LNCaP clone FGC (cell line): ENCODE measurements around the gene SORCS2.
A peak's percentile ranks its signal among the peaks of the same experiment; 100 is the strongest.

Source experiments
- DNase-seq: peaks from one replicate; pipeline ENCODE4 v3.0.0-alpha.2; 2011; ENCODE audit warnings: low read depth
- H3K4me3 ChIP-seq: 2 replicates; pipeline ENCODE4 v1.5.1; 2011; ENCODE audit warnings: mild to moderate bottlenecking, low read depth, low read length, control low read depth
- TF ChIP-seq, protein P1 (sequence below): IDR thresholded peaks from 2 replicates; pipeline ENCODE4 v1.5.1; 2012; ENCODE audit warnings: mild to moderate bottlenecking; ENCODE audit not compliant: control insufficient read depth, insufficient read depth; ENCODE audit errors: extremely low read depth

The SORCS2 gene

GRCh38 chr4:7331682-7332000 lies 139.3 kb downstream of the SORCS2 start:
- H3K4me3 ChIP-seq: no peak overlapping the region
- DNase-seq: no peak
- TF ChIP-seq, protein P1, sequence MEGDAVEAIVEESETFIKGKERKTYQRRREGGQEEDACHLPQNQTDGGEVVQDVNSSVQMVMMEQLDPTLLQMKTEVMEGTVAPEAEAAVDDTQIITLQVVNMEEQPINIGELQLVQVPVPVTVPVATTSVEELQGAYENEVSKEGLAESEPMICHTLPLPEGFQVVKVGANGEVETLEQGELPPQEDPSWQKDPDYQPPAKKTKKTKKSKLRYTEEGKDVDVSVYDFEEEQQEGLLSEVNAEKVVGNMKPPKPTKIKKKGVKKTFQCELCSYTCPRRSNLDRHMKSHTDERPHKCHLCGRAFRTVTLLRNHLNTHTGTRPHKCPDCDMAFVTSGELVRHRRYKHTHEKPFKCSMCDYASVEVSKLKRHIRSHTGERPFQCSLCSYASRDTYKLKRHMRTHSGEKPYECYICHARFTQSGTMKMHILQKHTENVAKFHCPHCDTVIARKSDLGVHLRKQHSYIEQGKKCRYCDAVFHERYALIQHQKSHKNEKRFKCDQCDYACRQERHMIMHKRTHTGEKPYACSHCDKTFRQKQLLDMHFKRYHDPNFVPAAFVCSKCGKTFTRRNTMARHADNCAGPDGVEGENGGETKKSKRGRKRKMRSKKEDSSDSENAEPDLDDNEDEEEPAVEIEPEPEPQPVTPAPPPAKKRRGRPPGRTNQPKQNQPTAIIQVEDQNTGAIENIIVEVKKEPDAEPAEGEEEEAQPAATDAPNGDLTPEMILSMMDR: no peak

- no peak for DNase-seq
- TF ChIP-seq, protein P1: no peak
Observed at GRCh38 chr4:7332216-7333023, 140.1 kb downstream of the SORCS2 start.

GRCh38 chr4:7333024-7333780 lies 140.9 kb downstream of the SORCS2 start:
- no peak for DNase-seq
- TF ChIP-seq, protein P1: no peak
- H3K4me3 ChIP-seq: no peak overlapping the region

More at GRCh38 chr4:7332216-7333023, 140.1 kb downstream of the SORCS2 start:
- H3K4me3 ChIP-seq: no peak overlapping the region

GRCh38 chr4:7333801-7334421 lies 141.6 kb downstream of the SORCS2 start:
- TF ChIP-seq, protein P1: no peak
- H3K4me3 ChIP-seq: no peak overlapping the region
- DNase-seq: no peak

DNA sequence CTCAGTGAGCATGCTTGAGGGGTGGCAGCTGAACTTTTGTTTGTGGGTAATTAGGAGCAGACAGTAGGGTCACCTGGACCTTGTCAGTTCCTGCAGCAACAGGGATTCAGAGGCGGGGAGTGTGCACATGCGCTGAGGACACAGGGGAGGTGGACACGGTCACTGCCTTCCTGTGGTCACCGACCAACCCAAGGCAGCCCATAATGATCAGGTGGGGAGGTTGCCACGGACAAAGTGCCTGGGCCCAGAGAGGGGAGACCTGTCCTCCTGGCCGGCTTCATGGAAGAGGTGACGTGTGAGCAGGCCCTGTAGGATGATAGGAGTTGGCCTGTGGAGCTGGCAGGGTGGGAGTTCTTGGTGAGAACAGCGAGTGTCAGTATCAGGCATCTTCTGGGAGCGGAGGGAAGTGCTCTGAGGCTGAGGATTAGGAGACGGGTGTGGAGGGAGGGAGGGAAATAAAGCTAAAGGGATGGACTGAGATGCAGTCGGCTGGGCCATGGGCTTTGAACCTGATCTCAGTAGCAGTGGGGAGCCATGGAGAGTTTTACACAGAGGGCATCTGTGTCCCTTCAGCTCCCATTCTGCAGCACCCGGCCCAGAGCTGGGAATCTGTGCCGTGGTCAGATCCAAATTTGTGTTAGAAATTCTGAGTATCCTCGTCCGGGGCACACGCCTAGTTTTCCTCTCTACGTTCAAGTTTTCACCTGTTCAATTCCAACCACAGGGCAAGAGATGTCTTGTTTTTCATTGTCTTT lies 142.4 kb downstream of the SORCS2 start:
- DNase-seq: no peak
- TF ChIP-seq, protein P1: no peak
- H3K4me3 ChIP-seq: no peak overlapping the region

GRCh38 chr4:7335344-7336066 lies 143.2 kb downstream of the SORCS2 start:
- H3K4me3 ChIP-seq: no peak overlapping the region
- TF ChIP-seq, protein P1: peak; percentile 93
- DNase-seq: peak; percentile 32
